Stimulated activated naive CD4-positive, alpha-beta T cell treated with Interleukin-2 at 50 U/mL for 16 hours (primary cell): ENCODE data around the gene SLC30A10.
"Not testable (repeated sequence)": the region's sequence is repeated elsewhere in the genome, so short reads cannot be mapped to it uniquely, and the experiment has no call there.

Experiments used
- DNase-seq: peaks from one replicate; lab custom pipeline; 2025; lab: John Stamatoyannopoulos, UW

The SLC30A10 gene

DNA sequence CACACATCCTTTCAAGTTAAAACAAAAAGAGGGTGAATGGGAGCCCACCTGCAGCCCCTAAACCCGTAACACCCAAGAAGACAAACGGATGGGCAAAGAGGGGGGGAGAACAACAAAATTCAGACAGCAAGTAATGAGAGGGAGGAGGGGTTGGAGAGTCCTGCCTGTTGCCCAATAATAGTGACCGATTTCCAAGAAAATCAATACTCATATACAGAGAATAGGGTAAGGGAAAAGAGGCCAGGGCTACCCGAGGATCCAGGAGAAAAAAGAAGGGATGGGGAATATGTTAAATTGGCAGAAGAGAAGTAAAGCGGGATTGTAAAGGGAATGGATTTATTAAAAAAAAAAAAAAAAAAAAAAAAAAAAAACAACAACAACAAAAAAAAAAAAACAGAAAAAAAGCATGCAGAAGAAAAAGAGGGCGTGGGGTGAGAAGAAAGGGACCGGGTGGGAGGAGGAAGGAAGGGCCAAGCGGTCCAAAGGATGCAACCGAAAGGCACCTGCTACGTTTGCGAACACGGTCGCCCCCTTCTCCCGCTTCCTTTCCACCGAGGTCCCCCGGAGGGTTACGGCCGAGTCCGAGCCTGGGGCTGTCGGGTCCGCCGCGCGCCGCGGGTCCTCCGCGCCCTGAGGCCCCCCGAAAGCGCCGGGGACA lies 930 bp downstream of the SLC30A10 start:
- no peak for DNase-seq

DNA sequence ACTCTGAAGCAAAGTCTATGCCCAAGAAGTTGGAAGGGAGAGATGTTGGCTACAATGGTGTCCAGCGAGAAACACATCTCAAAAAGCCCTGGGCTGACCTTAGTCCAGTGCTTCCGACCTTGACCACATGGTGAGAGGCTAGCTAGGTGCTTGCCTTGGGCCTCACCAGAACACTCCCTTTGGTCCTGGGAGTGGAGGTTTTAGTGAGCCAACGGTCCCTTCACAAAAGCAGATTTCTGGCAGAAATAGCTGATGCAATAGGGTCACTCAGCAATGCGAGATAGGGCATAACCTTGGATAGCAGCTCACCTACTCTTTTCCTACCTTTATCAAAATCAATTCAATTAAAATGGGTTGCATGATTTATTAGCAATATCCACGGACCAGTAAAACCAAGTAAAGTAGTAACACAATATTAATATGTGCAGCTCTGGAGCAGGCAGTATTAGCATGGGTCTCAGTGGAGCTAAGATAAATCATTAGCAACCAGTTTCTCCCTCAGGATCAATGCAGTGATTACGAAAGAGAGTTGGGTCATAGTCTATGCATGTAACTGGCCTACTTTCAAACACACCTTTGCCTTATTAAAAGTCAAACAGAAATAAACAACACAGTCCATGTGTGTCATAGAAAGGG lies 1.9 kb downstream of the SLC30A10 start:
- DNase-seq = no peak

DNA sequence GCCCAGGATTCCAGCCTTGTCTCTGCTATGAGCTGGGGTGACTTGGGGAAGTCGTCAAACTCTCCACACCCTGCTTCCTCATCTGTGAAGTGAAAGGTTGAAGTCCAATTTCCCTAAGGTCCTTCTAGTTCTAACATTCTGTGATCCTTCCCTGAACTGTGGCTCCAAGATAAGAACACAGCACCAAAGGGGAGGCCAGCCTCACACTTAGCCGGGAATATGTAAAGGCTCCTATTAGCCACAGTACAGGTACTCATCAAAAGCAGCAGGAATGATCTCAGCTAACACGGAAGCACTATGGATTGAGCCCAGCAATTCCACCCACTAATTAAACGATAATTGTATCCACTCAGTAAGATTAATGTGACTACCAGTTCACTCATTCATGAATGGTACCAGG lies 4.0 kb downstream of the SLC30A10 start:
- no peak for DNase-seq

DNA sequence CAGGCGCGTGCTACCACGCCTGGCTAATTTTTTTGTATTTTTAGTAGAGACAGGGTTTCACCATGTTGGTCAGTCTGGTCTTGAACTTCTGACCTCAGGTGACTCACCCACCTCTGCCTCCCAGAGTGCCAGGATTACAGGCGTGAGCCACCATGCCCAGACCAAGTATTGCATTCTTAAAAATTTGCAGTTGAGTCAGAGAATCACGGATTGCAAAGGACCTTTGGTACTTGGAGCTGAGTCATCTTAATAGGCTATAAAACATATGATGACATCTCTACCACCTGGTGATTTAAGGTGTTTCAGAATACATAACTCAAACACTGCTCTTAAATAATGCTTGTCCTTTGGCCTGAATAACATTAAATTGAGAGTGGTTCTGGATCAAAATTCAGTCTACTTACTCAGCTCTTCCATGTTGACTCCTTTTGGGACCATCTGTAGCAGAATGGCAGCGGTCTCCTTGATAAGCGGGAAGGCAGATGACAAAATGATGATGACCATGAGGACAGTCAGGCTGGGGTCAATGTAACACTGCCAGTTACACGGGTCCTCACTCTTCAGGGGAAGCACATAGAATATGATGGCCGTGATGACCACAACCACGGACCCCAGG lies 10.4 kb downstream of the SLC30A10 start:
- DNase-seq = no peak

DNA sequence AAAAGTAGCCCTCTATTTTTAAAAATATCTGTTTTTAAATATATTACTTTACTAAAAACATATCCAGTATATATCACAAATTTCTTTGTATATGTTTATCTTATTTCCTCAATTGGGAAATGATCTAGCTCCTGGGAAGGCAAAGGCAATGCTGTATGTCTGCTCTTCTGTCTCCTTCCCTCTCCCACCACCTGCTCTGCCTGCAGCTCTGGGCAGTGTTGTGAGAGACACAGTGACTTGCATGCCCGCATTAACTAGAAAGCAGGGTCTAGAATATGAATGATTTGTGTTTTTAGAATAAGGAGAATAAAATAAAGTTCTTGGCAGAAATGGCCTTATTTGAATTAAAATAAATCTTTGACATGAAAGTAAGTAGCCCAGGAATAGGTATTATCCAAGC lies 11.1 kb downstream of the SLC30A10 start:
- no peak for DNase-seq

DNA sequence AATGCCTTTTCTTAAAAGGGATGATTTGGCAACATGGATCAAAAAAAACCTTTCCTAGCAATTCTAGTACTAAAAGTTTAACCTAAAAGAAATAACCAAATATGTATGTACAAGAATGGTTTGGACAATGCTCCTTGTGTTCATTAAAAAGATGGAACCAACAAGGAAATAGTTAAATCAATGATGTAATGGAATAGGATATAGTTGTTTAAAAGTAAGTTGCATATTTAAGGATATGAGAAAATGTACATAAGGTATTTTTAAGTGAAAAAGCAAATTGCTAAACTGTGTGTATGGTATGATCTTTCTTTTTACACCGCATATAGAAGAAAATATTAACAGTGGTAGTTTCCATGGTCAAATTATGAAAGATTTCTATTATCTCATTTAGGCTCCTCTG lies 12.1 kb downstream of the SLC30A10 start:
- no peak for DNase-seq

DNA sequence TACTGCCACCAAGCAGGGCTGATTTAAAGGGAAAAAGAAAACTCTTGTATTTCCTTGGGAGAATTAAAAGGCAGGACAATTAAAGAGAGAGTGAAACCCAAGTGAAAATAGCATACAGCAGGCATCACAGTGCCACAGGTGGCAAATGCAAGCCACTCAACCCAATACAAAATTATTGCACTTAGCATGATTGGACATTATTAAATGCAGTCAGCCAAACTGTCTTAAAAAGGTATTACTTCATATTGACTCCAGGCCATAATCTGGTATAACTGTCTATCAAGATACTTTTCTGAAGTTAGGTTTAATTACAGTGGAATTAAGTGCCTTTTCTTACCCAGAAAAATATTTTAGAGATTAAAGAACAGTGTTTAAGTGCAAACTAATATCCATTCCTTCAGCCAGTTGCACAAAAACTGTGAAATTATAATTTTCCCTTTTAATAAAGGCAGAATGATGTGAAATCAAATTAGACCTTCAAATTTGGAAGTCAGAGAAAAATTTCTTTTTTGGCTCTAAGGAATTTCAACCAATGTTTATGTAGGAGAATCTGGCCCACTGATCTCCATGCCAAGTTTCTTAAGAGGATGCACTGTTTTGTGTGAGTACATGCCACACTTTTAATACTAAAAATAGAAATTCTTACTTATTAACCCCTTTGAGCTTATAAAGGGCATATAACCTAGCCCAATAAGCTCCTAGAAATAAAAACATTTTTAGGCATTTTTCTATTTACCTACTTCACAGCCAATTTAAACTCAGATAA lies 15.2 kb downstream of the SLC30A10 start:
- no peak for DNase-seq

DNA sequence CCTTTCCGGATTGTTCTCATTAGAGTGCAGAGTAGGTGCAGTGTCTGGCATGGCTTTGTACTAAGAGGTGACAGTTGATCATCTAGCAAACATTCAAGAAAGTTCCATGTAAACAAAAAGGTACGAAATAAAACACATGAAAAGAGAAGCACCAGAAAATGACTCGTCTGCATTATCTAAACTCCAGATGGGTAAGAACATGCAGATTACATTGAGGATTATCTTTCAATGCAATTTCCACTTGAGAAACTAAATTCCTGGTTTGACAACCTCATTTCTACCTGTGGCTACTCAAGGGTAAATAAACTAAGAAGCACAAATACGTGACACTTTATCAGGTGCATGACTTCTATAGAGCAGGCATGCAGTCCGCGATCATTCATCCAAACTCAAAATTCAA lies 17.6 kb downstream of the SLC30A10 start:
- no peak for DNase-seq

DNA sequence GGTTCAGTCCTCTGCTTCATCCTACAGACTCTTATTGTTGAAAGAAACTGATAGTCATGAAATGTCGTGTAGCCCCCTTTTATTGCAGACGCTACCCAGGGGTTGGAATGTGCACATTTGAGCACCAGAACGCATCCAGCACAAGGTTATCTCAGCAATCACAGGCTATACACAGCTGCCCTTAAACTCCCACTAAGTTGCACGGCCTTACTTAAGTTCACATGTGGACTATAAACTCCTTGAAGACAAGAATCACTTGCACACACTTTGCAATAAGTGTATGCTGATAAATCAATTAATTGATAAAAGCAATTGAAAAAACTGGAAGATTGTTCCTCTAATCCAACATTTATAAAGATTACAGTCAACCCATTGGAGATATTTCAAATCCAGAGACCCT lies 18.9 kb downstream of the SLC30A10 start:
- no peak for DNase-seq

DNA sequence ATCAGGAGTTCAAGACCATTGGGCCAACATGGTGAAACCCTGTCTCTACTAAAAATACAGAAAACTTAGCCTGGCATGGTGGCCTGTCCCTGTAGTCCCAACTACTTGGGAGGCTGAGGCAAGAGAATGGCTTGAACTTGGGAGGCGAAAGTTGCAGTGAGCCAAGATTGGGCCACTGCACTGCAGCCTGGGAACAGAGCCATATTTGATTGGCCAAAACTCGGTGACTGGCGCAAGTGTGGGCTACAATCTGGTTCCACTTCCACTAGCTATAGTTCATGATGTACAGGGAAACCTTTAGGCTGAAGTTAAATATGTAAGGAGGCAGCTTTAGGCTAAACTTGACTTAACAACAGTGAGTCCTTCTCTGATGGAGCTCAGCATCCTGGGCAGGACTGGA lies 20.2 kb downstream of the SLC30A10 start:
- no peak for DNase-seq

DNA sequence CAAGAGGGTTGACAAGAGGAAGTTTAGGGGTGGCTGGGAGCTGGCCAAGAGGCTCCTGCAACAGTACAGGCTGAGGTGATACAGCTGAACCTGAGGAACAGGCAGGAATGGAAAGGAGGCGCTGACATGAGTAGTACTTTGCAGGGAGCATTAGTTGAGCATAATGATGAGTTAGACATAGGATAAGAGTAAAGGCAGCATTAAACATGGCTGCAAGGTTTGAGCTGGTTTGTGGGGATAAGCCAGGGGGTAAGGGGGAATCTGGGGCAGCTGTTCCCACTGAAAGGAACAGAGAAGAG lies 20.6 kb downstream of the SLC30A10 start:
- no peak for DNase-seq

DNA sequence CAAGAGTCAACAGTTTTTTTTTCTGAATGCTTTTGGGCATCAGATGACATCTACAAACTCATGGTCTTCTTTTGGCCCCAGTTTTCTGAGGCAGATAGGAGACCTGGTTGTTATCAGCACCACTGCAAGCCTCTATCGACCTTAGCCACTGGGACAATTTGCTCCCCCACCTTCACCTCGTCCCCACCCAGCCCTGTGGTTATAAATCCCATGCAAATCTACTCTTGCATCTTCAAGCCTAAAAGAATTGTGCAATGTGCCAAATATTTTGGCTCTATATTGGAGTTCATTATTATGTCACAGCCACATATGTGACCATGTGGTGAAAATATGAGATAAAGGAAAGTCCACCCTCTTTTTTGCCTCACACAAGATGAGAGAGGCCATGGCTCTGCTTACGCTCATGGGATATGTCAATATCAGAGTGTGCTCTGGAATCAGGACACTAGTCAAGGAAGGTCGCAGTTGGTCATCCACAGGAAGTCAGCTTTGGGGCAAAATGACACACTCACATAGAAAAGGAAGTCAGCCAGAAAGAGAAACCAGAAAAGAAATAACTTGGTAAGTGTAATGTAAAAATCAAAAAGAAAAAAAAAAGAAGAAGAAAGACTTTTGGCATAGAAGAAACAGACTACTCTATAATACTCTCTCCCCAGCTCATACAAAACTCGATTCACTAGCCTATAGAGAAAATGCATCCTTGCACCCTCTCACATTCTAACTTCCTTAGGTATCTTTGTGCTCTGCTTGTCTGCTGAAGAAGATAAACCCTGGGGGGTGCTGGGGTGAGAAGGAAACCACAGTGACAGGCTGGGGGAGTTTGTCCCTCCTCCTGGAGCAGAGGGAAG lies 21.2 kb downstream of the SLC30A10 start:
- no peak for DNase-seq

DNA sequence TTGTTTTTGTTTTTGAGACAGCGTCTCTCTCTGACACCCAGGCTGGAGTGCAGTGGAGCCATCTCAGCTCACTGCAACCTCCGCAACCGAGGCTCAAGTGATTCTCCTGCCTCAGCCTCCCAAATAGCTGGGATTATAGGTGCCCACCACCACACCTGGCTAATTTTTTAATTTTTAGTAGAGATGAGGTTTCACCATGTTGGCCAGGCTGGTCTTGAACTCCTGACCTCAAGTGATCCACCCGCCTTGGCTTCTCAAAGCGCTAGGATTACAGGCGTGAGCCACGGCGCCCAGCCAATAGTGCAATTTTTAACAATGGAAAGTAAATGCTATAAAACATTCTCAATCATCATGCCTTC lies 21.8 kb downstream of the SLC30A10 start:
- DNase-seq = not testable (repeated sequence)

DNA sequence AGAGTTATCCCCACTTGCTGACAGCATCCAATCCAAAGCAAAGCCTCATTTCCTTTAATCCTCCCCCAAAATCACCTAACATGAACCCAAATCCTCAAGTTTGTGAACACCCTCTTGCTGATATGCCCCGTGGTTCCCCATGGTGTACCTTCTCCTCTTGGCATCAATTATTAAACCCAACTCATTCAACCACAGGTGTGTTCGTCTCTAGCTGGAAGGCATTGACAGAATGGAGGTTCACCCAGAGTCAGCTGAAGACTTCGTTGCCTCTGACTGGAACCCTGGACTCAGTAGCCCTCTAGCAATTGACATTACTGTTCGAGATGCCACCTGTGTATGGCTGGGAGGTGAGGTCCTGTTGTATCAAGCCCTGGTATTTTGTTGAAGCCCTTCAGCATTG lies 22.8 kb downstream of the SLC30A10 start:
- DNase-seq = no peak

DNA sequence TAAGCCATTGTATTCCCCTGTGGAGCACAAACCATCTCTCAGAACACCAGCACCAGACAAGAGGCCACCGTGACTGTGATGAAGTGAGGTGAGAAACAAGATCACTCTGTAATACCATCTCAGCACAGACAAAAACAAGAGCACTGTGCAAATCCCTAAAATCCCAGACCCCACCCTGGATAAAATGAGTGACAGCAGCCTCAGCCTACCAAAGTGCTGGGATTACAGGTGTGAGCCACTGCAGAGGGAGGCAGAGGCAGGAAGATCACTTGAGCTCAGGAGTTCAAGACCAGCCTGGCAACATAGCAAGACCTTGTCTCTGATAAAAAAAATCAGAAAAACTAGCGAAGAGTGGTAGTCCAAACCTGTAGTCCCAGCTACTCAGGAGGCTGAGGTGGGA lies 23.4 kb downstream of the SLC30A10 start:
- DNase-seq = no peak

DNA sequence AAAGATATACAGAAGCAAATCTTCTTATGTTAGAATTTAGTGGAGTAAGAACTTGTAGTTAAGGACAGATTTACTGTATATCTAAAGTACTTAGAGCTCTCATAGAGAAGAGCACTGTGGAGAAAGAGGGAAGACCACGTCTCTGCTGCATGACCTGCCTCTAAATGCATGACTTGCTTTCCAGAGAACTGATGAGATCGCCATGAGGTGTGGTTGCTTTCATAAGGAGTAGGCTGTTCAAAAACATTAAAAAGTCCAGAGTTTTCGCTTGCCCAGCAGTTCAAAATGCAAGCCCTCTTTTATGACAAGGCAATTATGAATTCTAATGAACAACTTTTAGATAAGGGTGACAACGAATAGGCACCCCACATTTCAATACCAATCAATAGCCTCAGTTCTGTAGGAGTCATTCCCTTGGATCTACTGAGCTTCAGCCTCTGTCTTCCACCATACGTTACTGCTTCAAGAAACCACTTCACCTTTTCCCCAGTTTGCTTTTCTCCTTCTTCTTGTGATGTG lies 24.9 kb downstream of the SLC30A10 start:
- no peak for DNase-seq

DNA sequence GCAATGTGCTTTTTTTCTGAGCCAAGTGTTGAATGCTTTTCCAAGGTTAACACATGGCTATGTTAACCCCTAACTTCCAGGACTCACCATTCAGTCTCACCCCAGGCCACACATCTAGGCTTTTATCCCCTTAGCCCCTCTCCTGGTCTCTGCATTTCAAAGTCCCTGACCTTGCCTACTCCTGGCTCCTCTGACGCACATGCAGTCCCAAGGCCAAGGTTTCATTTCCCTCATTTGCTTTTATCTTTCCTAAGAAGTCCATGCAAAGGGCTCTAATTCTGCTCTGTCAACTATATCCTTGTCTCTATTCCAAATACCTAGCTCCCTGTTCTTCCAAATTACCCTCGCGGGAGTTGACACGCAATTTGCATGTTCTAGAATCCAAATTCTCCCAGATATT lies 25.4 kb downstream of the SLC30A10 start:
- DNase-seq = no peak

DNA sequence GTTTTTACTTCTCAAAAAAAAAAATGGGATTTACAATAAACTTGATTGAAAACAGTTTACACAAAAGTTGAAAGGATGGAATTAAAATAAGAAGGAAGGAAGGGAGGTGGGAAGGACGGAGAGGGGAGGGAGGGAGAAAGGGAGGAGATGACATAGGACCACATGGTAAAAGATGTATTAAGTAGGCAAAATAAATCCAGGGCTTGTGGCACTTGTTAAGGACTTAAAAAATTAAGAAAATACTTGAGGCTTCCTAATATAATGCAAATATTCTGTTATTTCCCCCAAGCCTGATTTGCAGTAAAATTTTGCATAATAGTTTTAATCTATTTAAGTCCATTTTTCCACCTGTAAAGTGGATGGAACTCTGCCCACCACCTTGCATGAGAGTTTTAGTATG lies 27.5 kb downstream of the SLC30A10 start:
- no peak for DNase-seq

DNA sequence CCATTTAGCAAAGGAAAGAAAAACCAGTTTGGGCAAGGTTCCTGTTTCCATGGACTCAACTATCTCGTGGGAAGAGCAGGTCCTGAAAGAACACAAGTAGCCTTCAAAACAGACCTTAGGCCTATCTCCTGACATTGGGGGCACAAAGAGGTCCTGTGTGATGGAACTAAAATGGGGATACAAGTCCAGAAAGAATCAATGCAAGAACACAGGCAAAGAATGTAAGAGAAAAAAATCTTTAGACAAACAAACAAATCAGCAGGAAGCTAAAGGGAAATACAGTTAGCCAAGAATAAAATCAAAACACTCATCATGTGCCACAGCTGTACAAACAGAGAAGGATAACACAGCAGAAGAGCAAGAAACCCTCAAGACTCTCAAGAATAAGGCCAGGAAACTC lies 28.2 kb downstream of the SLC30A10 start:
- no peak for DNase-seq

DNA sequence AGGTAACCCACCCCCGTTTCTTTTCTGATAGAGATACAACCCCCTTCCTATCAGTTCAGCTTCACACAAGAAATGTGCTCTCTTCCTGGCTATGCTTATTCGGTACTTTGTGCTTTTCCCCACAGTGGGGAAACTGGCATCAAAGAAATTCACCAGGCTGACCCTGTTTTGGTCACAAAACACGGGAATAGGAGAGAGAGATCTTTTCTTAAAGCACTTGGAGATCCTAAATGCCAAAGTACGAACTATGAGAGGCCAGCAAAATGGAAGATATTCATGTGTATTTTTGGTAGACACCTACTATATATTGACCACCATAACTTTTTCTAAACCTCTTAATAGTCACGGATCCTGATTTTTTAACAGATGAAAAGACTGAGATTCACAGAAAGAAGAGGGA lies 30.0 kb downstream of the SLC30A10 start:
- DNase-seq = no peak

DNA sequence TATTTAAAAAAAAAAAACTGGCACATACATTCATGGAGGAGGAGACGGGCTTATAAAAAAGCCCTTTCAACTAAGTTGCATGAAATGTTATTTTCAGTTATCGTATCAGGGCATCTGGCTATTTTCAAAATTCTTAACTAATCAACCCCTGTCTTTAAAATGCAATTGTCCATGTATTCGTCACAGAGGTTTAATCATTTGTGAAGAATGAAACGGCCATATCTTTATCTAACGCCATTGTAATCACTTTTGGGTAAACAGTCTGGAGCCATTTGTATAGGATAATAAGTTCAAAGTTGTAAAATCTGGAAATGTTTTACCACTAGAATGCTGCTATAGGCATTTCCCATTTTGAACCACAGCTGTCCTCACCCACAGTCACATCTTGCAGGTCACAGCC lies 30.4 kb downstream of the SLC30A10 start:
- DNase-seq = no peak

DNA sequence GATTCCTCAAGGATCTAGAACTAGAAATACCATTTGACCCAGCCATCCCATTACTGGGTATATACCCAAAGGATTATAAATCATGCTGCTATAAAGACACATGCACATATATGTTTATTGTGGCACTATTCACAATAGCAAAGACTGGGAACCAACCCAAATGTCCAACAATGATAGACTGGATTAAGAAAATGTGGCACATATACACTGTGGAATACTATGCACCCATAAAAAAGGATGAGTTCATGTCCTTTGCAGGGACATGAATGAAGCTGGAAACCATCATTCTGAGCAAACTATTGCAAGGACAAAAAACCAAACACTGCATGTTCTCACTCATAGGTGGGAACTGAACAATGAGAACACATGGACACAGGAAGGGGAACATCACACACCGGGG lies 36.1 kb downstream of the SLC30A10 start:
- DNase-seq = not testable (repeated sequence)
